Left colon (tissue), 2 donors: ENCODE data around the gene GANC. TPM values are rescaled to one million over a fixed set of nuclear protein-coding genes. Genes with fewer than 3 reads are reported as not detected.
A peak's percentile ranks its signal among the peaks of the same experiment; 100 is the strongest.
"Not testable (repeated sequence)": the region's sequence is repeated elsewhere in the genome, so short reads cannot be mapped to it uniquely, and the experiment has no call there.

ENCODE experiments used
- ATAC-seq: fragments of 200-7000 bp; cut with Tn5 transposase; one replicate; pipeline ENCODE4 v1.9.1; 2020; ENCODE audit warnings: mild to moderate bottlenecking, moderate library complexity
- DNase-seq, 2 donors: peaks; one replicate each; pipeline ENCODE4 v3.0.0-alpha.2; 2020
- intact Hi-C, 2 donors: fragments of 100-400 bp; cut with DNase I in 1 of 2; cut with micrococcal nuclease in 1 of 2; formaldehyde crosslinking; loops; one replicate each; pipeline versions ENCODE4 v1.11.2 to v1.14.0; 2022; cut with DNase I, micrococcal nuclease
- long read RNA-seq: library from polyadenylated mRNA; unstranded; transcript quantifications from one replicate; pipeline ENCODE4 v2.0.0, GENCODE V29; 2021
- total RNA-seq, 2 donors: library from RNA; stranded (reverse); fragmentation: NEBNext Ultra II Directional; extraction: Animal tissue kit (Norgen Biotek cat#: 25700); gene quantifications; one replicate each; pipeline ENCODE4 v1.2.1, GENCODE V29; 2021
- donor health status: DM: no; HTN: no; CAD: no.
- donor health status: DM: yes; HTN: yes; CAD: no.

Gene GANC, protein sequence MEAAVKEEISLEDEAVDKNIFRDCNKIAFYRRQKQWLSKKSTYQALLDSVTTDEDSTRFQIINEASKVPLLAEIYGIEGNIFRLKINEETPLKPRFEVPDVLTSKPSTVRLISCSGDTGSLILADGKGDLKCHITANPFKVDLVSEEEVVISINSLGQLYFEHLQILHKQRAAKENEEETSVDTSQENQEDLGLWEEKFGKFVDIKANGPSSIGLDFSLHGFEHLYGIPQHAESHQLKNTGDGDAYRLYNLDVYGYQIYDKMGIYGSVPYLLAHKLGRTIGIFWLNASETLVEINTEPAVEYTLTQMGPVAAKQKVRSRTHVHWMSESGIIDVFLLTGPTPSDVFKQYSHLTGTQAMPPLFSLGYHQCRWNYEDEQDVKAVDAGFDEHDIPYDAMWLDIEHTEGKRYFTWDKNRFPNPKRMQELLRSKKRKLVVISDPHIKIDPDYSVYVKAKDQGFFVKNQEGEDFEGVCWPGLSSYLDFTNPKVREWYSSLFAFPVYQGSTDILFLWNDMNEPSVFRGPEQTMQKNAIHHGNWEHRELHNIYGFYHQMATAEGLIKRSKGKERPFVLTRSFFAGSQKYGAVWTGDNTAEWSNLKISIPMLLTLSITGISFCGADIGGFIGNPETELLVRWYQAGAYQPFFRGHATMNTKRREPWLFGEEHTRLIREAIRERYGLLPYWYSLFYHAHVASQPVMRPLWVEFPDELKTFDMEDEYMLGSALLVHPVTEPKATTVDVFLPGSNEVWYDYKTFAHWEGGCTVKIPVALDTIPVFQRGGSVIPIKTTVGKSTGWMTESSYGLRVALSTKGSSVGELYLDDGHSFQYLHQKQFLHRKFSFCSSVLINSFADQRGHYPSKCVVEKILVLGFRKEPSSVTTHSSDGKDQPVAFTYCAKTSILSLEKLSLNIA (N-terminal part only)
- total RNA-seq: 10 to 100 TPM; 49.8 to 53.4 TPM
- long read RNA-seq, full-length matches to known transcripts: 4 of 13 reads
- long read RNA-seq, partial matches to known transcripts: 2 of 13 reads
- long read RNA-seq, other reads (novel, unspliced or antisense): 7 of 13 reads

DNA sequence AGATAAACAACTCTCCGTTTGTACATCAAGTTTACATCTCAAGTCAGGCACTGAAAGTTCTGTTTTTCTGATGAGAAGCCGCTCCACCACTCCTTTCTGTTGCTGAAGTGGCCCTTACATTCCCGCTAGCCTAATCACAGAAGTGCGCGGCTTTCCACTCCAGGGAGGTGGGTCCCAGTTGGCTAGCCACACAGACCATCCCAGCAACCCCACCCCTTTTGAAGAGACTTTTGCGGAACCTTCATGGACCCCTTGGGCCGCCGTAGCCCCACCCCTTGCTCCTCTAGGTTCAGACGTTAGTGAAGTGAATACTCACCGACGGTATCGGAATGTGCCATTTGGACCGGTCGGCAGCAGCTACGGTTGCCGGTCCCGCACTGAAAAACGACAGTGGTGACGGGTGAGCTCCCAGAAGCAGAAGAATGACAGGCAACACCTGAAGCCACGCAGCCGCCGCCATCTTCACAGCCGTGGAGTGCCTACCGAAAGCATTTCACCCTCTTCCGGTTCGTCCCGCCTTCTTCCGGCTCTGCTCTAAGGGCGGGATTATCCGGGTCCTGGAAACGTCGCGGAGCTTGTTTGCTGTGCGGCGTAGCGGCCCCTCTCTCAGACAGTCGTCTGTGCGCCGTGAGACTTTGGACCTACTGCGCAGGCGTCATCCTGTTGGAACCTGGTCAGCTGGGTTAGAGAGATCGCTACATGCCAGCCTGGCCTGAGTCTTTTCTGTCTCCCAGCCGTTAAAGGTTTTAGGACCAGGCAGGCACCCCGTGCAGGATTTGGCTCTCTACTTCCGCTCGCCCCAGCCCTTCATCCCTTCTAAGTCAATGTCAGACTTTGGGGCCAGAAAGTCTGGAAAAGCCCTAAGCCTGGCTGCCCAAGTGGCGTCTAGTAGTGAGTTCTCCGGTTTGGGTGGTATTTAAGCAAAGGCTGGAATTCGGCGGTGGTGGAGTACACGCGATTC is at the start of gene GANC, which contains the start of gene TMEM87A:
Gene GANC (plus strand): TSS at position 263 of the 961 bp plus-strand sequence. CDS start 1,281 bp downstream, outside the sequence.
Gene TMEM87A (minus strand): TSS at position 495 of the 961 bp plus-strand sequence. CDS start 35 bp downstream, at position 460.
- ATAC-seq: peak; percentile 80
- intact Hi-C loops: no loop called here
- peak; percentile 96 to 98 for DNase-seq

DNA sequence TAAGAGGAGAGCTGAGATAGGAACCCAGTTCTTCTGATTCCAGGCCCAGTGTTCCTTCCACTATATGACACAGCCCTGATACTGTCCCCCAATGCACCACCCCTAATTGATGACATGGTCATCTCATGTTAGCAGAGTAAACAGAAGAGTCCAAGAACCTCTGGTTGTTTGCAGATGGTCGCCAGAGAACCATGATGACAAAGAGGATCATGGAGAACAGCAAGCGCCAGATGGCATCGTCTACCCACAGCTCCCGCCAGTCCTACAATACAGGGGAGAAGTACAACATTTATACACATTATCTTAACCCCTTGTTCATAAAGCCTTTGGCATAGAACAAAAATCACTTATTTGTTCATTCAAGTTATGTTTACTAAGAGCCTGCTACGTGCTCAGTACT is 46.4 kb upstream of the GANC start:
- intact Hi-C loops: no loop called here
- DNase-seq (no peak), ATAC-seq (no peak)

DNA sequence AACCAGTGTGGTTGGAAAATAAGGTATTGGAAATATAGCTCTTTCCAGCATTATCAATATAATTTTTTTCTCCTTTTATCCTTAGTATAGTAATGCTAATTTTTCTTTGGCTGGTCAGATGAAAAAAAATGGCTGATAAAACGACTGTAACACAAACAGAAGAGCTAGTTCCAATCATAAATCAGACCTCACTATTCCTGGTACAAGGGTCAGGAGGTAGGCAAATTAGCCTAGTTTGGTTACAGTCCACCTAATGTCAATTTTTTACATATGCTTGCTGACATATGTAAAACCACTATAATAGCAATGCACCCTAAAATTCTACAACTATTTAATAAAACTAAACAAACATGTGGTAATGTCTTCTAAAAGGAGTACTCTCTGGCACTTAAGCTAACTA is 45.0 kb upstream of the GANC start:
- DNase-seq (no peak), ATAC-seq (peak; percentile 87)
- intact Hi-C loops: no loop called here

DNA sequence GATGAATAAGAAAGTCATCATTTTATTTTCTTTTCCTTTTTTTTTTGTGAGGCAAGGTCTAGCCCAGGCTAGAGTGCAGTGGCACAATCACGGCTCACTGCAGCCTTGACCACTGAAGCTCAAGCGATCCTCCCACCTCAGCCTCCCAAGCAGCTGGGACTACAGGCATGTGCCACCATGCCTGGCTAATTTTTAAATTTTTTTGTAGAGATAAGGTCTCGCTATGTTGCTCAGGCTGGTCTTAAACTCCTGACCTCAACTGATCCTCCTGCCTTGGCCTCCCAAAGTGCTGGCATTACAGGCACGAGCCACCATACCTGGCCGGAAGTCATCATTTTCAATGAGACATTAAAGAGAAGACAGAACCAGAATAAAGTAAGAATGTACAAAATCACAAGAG is 44.0 kb upstream of the GANC start:
- ATAC-seq, DNase-seq, intact Hi-C loops: not testable (repeated sequence)

DNA sequence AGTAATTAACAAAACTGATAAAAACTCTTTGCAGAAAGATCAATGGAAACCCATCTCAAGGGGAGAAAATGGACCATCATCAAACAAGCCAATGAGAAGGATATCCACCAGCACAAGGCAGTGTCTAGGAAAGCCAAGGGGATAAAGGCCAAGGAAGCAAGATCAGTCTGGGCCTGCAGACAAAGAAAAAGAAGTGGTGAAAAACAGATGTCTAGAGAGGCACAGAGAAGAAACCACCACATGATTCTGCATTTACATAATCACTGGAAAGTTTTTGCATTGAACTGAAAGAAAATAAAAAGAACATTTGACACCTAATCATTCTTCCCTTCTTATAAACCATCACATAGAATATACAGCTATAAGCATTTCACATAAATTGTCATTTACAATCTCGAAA is 41.9 kb upstream of the GANC start:
- no peak for ATAC-seq
- intact Hi-C loops: no loop called here
- DNase-seq: no peak

DNA sequence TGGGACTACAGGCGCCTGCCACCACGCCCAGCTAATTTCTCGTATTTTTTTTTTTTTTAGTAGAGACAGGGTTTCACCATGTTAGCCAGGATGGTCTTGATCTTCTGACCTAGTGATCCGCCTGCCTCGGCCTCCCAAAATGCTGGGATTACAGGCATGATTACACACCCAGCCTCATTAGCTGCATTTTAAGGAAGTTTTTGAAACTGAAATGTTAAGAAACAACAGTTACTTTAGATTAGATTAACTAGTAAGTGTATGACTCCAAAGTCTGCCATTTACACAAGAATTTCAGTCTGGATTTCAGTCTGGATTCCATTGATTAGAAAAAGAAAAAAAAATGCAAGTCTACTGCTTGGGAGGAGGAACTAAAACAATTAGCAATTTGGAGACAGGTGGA is 40.4 kb upstream of the GANC start:
- no peak for DNase-seq
- ATAC-seq: no peak
- intact Hi-C loops: no loop called here

DNA sequence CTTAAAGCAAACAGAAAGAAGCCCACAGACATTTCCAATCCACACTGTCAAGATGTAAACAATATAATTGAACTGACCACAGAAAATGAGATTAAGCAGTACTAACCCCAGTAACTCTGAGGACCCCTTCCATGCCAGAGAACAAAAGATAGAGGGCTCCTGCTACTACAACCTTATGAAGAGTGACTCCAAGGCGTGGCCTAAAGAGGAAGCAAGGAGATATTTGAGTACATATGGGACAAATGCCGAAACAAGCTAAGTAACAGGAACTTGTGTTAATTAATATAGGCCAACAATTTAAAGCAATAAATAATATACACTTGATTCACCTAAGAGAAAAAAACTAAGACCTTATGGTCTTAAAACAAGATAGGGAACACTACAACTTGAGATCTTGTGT is 39.9 kb upstream of the GANC start:
- ATAC-seq: peak; percentile 61
- no peak for DNase-seq
- intact Hi-C loops: no loop called here

DNA sequence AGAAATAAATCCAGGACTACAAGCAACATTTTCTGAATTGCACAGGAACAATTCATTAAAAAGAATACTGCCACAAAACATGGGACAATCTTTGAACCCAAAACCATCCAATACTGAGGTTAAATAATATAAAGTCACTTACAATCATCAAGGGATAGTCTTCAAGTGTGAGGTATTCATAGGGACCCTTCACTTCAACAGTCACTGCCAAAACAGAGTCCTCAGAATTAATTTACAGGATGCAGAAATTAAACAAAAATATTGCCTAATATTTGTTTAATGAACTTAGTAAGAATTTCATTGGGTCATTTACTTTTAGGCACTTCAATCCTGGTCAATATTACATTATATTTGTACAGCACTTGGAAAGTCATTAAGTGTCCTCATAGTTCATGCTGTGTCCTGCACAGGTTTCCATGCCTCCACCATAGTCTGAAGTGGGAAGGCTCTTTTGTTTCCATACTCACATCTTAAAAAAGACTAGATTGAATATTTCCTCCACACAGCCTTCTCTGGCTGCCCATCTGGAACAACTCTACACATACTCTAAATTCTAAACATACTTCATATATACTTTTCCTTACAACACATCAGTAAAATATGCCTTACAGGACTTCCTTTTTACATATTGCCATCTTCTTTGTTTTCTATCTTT is 33.3 kb upstream of the GANC start:
- DNase-seq: no peak
- ATAC-seq: no peak
- intact Hi-C loops: no loop called here

DNA sequence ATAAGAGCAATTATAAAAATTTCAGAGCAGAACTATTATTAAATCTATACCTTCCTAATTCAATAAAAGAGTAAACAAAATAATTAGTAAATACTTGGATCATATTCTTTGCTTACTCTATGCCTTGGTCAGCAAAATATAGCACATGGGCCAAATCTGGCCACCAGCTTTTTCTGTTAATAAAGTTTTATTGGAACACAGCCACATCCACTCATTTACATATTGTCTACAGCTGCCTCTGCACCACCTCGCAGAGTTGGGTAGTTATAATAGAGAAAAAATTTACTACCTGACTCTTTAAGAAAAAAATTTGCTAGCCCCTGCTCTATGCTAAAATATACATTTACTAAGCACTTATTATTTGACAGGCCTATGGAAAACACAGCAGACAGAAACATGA is 32.2 kb upstream of the GANC start:
- no peak for DNase-seq
- no peak for ATAC-seq
- intact Hi-C loops: no loop called here

DNA sequence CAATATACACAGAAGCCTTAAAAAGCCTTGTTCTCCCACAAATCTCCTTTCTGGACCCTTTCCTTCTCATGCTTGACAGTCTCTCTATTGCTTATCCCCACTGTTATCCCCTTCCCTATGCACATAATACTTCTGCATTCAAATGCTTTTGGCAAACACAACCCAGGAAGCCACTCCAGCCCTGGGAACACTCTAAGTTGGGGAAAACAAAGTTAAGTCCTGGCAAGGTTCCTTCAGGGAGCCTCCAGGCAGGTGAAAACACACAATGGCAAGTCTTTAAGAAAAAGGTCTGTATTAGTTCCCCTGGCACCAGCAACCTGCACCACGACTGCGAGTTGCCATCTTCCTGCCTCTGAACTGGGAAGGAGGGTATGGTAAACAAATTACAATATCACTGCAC is 19.7 kb upstream of the GANC start:
- intact Hi-C loops: no loop called here
- no peak for DNase-seq
- no peak for ATAC-seq

DNA sequence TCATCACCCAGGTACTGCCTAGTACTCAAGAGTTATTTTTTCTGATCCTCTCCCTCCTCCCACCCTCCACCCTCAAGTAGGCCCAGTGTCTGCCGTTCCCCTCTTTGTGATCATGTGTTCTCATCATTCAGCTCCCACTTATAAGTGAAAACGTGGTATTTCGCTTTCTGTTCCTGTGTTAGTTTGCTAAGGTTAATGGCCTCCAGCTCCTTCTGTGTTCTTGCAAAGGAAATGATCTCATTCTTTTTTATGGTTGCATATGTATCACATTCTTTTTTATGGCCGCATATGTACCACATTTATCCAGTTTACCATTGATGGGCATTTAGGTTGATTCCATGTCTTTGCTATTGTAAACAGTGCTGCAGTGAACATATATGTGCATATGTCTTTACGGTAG is 8.2 kb upstream of the GANC start:
- intact Hi-C loops: no loop called here
- ATAC-seq (no peak), DNase-seq (no peak)

DNA sequence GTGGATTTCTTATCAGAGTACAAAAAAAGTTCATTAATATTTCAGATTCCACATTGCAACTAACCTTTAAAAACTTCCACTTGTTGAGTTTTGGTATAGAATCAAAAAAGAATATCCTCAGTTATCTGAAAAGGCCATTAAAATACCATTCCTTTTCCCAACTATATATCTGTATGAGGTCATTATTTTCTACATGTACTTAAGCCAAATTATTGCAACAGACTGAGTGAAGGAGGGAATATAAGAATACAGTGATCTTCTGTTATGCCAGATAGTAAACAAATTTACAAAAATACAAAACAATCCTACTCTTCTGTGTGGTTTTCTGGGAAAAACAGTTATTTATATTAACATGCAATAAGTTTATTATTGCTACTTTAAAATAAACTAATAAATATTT is 5.7 kb upstream of the GANC start:
- ATAC-seq: no peak
- DNase-seq: no peak
- intact Hi-C loops: no loop called here

DNA sequence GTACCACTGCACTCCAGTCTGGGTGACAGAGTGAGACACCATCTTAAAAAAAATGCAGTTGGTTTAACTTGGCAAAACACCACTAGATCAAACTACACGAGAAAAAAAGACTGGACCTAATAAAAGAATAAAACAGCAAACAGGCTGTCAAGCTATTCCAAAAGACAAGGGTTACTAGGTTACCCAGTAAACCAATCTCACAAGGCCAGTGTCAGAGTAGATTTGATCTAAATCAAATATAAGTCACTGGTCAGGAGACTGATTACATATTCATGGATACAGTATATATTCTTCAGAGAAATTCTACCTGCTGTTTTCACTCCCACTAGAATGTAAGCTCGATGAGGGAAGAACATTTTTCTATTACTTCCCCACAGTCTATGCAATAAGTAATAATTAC is 2.5 kb upstream of the GANC start:
- intact Hi-C loops: no loop called here
- ATAC-seq: peak; percentile 48
- no peak for DNase-seq

DNA sequence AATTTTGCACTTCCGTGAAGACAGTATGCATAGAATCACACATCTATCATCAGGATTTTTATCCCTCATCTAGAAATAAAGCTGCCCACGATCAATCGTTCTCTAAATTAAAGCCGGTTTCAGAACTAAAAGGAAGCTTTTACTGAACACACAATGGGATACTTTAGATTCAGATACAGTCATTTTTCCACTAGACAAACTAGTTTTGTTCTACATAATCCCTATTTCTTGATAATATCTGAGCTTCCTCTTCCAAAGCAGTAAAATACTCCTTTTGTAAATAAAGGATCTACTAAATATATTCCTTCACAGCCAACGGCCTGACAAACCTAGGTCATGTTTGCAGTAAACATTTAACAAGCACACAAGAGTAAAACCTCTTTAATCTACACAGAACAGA is 2.0 kb upstream of the GANC start:
- ATAC-seq (peak; percentile 33), DNase-seq (no peak)
- intact Hi-C loops: no loop called here

DNA sequence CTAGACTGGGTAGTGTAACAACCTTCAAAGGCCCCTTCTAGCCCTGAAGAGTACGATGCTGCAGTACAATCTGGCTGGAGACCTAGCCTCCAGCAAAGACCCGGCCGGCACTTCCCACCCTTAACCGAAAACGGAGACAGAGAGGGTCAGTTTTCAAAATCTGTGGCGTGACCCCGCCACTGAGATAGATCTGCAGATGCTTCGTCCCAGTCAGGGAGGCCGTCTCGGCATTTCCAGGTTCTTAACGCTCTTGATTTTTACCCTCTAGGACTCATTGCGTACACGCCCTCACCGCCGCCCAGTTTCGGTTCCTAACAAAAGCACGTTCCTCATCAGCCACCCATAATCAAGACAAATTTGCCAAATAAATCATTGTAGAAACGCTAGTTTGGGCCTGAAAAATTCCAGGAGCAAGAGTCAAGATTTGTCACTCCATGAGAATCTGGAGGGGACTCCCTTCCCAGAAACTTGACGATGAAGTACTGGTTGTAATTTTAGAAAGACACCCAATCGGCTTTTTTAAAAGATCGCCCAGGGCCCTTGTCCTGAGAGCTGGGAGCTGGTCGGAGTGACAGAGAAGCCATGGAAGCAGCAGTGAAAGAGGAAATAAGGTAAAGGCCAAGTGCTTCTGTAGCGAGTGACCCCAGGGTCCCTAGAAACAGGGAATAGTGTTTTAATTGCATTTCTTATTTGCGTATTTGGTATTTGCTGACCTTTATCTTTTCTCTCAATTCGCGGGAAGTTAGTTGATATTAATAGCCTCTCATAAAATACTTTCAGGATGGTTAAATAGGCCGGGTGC is 1.1 kb downstream of the GANC start:
- ATAC-seq: peak; percentile 52
- intact Hi-C loops: no loop called here
- DNase-seq: peak; percentile 67 to 88

DNA sequence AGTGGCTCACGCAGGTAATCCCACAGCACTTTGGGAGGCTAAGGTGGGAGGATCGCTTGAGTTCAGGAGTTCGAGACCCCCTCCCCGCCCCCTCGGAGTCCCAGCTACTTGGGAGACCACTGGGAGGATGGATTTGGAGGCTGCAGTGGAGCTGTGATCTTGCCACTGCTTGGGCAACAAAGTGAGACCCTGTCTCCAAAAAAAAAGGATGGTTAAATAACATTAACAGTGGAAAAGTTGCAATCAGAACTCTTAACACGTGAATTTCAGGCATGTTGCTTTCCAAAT is 1.6 kb downstream of the GANC start:
- intact Hi-C loops: no loop called here
- ATAC-seq (no peak), DNase-seq (peak; percentile 27 to 30)

DNA sequence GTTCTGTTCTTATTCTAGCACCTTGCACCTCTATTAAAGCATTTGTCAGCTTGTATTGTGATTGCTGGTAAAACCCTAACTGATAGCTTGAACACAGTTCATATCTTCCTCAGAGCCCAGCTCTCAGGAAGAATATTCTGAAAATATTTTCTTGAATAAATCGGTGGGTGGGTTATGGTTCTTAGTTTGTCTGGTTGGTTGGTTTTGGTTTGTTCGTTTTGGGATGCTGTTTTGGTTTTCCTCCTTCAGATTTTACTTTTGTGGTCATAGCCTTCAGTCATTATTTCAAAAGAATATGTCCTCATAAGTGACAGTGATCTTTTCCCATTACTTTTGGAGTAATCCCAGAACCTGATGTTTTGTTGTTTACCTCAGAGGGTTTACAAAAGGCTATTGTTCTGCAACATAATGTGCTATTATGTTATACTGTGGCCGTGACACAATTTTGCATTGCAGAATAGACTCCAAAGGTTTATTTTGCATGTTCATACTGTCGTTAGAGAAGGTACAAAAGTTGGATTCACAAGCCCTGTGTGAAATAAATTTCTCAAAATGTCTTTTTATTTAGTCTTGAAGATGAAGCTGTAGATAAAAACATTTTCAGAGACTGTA is 2.9 kb downstream of the GANC start:
- intact Hi-C loops: no loop called here
- DNase-seq (no peak), ATAC-seq (no peak)
